Liver (tissue), 9 donors: Measurements from ENCODE around the gene PPDPF. TPM values are rescaled to one million over a fixed set of nuclear protein-coding genes. Genes with fewer than 3 reads are reported as not detected.
A peak's percentile ranks its signal among the peaks of the same experiment; 100 is the strongest.

Experiments
- DNase-seq: peaks from one replicate; pipeline ENCODE4 v3.0.0-alpha.2; 2017; ENCODE audit warnings: low spot score
- H3K27ac ChIP-seq, 2 donors: one replicate each; pipeline ENCODE4 v1.7.0; 2013; ENCODE audit warnings: inconsistent platforms in 2 of 2, low read length in 2 of 2, control low read depth in 1 of 2, low read depth in 1 of 2, mild to moderate bottlenecking in 1 of 2
- H3K27me3 ChIP-seq, 4 donors: one replicate each; pipeline versions ENCODE4 v1.6.1 to v1.7.0; 2013; ENCODE audit warnings: low read length in 3 of 4, inconsistent platforms in 1 of 4, mild to moderate bottlenecking in 1 of 4, moderate library complexity in 1 of 4; ENCODE audit not compliant: control insufficient read depth in 4 of 4, insufficient read depth in 4 of 4
- H3K36me3 ChIP-seq, 4 donors: one replicate each; pipeline versions ENCODE4 v1.6.1 to v1.7.0; 2013; ENCODE audit warnings: low read length in 3 of 4, mild to moderate bottlenecking in 3 of 4, low read depth in 1 of 4, moderate library complexity in 1 of 4; ENCODE audit not compliant: control insufficient read depth in 4 of 4, insufficient read depth in 3 of 4
- H3K4me1 ChIP-seq, 4 donors: one replicate each; pipeline versions ENCODE4 v1.6.1 to v1.7.0; 2013; ENCODE audit warnings: low read length in 3 of 4, mild to moderate bottlenecking in 3 of 4, moderate library complexity in 1 of 4; ENCODE audit not compliant: control insufficient read depth in 4 of 4, insufficient read depth in 4 of 4
- H3K4me3 ChIP-seq, 3 donors: one replicate each; pipeline versions ENCODE4 v1.6.1 to v1.7.0; 2013; ENCODE audit warnings: low read length in 3 of 3, control low read depth in 1 of 3, low read depth in 1 of 3, mild to moderate bottlenecking in 1 of 3
- H3K9ac ChIP-seq, 2 donors: one replicate each; pipeline ENCODE4 v1.7.0; 2013; ENCODE audit warnings: low read length in 2 of 2, mild to moderate bottlenecking in 2 of 2, moderate library complexity in 2 of 2, control low read depth in 1 of 2, low read depth in 1 of 2
- H3K9me3 ChIP-seq, 4 donors: one replicate each; pipeline versions ENCODE4 v1.6.1 to v1.7.0; 2013; ENCODE audit warnings: low read length in 3 of 4; ENCODE audit not compliant: control insufficient read depth in 4 of 4
- EGR1 ChIP-seq, 2 donors: IDR thresholded peaks; 2 replicates each; pipeline ENCODE4 v1.6.1; 2016 to 2018; ENCODE audit warnings: antibody characterized with exemption in 2 of 2, low read depth in 2 of 2
- FOXA1 ChIP-seq: IDR thresholded peaks from 2 replicates; pipeline ENCODE4 v1.6.1; 2016; ENCODE audit warnings: antibody characterized with exemption
- FOXA2 ChIP-seq: IDR thresholded peaks from 2 replicates; pipeline ENCODE4 v1.6.1; 2016; ENCODE audit warnings: antibody characterized with exemption
- GABPA ChIP-seq, 2 donors: IDR thresholded peaks in 1 of 2; conservative IDR thresholded peaks in 1 of 2; 2 replicates each; pipeline ENCODE4 v1.6.1; 2016; ENCODE audit warnings: antibody characterized with exemption in 2 of 2, mild to moderate bottlenecking in 1 of 2, moderate library complexity in 1 of 2
- HNF4G ChIP-seq: IDR thresholded peaks from 2 replicates; pipeline ENCODE4 v1.6.1; 2016; ENCODE audit warnings: antibody characterized with exemption
- JUND ChIP-seq, 2 donors: IDR thresholded peaks; 2 replicates each; pipeline ENCODE4 v1.6.1; 2016; ENCODE audit warnings: antibody characterized with exemption in 2 of 2
- NR2F2 ChIP-seq: IDR thresholded peaks from 2 replicates; pipeline ENCODE4 v1.6.1; 2016; ENCODE audit warnings: antibody characterized with exemption
- RAD21 ChIP-seq, 2 donors: IDR thresholded peaks; 2 replicates each; pipeline ENCODE4 v1.6.1; 2016; ENCODE audit warnings: antibody characterized with exemption in 2 of 2, mild to moderate bottlenecking in 2 of 2
- RXRA ChIP-seq, 2 donors: IDR thresholded peaks; 2 replicates each; pipeline ENCODE4 v1.6.1; 2017 to 2018; ENCODE audit warnings: antibody characterized with exemption in 2 of 2, mild to moderate bottlenecking in 1 of 2
- SP1 ChIP-seq: IDR thresholded peaks from 2 replicates; pipeline ENCODE4 v1.6.1; 2018; ENCODE audit warnings: antibody characterized with exemption, mild to moderate bottlenecking
- TAF1 ChIP-seq: conservative IDR thresholded peaks from 2 replicates; pipeline ENCODE4 v1.6.1; 2016; ENCODE audit warnings: antibody characterized with exemption, mild to moderate bottlenecking
- YY1 ChIP-seq: IDR thresholded peaks from 2 replicates; pipeline ENCODE4 v1.6.1; 2016; ENCODE audit warnings: antibody characterized with exemption, mild to moderate bottlenecking
- WGBS: extraction: QIAGEN DNeasy Blood & Tissue Kit; methylation state at CpG from one replicate; pipeline ENCODE4 v1.1.7; 2013; 5-methylcytosine and 5-hydroxymethylcytosine counted together
- polyA plus RNA-seq, 2 donors: library from polyadenylated mRNA; stranded (reverse) in 1 of 2; unstranded in 1 of 2; fragments of 200-250 nt in 1 of 2; fragments of >200 nt in 1 of 2; fragmentation: Nextera tagmentation in 1 of 2; extraction: Ambion mirVana in 1 of 2; gene quantifications; one replicate each; pipeline versions ENCODE4 v1.2.1 to v1.2.3, GENCODE V29; 2013 to 2015
- total RNA-seq, 2 donors: library from RNA; depleted of rRNA; stranded (reverse); fragments of >200 nt; gene quantifications; one replicate each; pipeline ENCODE4 v1.2.3, GENCODE V29; 2014
- TF ChIP-seq, protein P1 (sequence below): IDR thresholded peaks from 2 replicates; pipeline ENCODE4 v1.6.1; 2016; ENCODE audit warnings: antibody characterized with exemption, mild to moderate bottlenecking
- TF ChIP-seq, protein P2 (sequence below): fragments of 150-350 bp; IDR thresholded peaks from 2 replicates; pipeline ENCODE4 v1.5.1; 2017; ENCODE audit warnings: improper control_type of control experiment, low read depth, low read length; ENCODE audit not compliant: missing input control
- TF ChIP-seq, protein P3 (sequence below): IDR thresholded peaks from 2 replicates; pipeline ENCODE4 v1.6.1; 2016; ENCODE audit warnings: antibody characterized with exemption
- TF ChIP-seq, protein P4 (sequence below): IDR thresholded peaks from 2 replicates; pipeline ENCODE4 v1.6.1; 2016; ENCODE audit warnings: antibody characterized with exemption
- TF ChIP-seq, protein P5 (sequence below): IDR thresholded peaks from 2 replicates; pipeline ENCODE4 v1.6.1; 2016; ENCODE audit warnings: antibody characterized with exemption
- donor health status: healthy.
- donor health status: healthy.
- donor health status: healthy.
- donor health status: healthy.
- donor health status: healthy.

Gene PPDPF
- total and polyA plus RNA-seq, 4 donors: 8.3 to 196 (median 25.3) TPM

DNA sequence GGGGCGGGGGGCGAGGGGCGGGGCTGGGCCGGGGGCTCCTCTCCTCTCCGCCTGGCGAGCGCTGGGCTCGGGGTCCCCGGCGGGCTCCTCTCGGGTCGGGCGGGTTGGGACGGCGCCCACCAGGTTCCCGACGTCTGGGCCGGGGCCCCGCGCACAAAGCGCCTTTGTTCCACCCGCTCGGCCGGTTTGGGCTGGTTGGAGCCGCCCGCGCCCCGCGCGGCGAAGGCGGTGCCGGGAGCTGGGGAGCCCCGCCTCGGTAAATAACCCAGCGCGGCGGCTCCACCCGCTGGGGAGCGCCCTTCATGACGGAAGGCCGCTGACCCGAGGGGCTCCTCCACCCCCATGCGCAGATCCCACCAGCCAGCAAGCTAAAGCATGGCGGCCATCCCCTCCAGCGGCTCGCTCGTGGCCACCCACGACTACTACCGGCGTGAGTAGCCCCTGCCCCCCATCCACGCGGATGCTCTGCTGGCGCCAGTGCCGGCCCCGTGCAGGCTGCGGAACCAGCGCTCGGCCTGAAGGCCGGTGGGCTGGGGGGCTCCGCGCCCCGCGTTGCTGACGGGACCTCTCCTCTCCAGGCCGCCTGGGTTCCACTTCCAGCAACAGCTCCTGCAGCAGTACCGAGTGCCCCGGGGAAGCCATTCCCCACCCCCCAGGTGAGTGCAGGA, 503 bp downstream of the PPDPF start:
- Histone ChIP-seq H3K4me1 (peaks cover 2 to 19% (median 6%) of the 10 kb centered on the region in 4 donors), H3K9ac (peak overlapping the region in 1 of 2 donors; percentile 16), H3K27me3 (no peaks in the 10 kb centered on the region), H3K27ac (peak overlapping the region in 1 of 2 donors; percentile 78), H3K4me3 (peak overlapping the region; percentile 48 to 92 (median 63)), H3K9me3 (no peaks in the 10 kb centered on the region), H3K36me3 (no peaks in the 10 kb centered on the region)
- DNase-seq: peak; percentile 75
- TF ChIP-seq FOXA2 (peak; percentile 48), EGR1 (IDR thresholded peaks at IDR 0.05; ENCODE audit: low read depth in 2 of 2) (no peak)
- TF ChIP-seq, protein P1, sequence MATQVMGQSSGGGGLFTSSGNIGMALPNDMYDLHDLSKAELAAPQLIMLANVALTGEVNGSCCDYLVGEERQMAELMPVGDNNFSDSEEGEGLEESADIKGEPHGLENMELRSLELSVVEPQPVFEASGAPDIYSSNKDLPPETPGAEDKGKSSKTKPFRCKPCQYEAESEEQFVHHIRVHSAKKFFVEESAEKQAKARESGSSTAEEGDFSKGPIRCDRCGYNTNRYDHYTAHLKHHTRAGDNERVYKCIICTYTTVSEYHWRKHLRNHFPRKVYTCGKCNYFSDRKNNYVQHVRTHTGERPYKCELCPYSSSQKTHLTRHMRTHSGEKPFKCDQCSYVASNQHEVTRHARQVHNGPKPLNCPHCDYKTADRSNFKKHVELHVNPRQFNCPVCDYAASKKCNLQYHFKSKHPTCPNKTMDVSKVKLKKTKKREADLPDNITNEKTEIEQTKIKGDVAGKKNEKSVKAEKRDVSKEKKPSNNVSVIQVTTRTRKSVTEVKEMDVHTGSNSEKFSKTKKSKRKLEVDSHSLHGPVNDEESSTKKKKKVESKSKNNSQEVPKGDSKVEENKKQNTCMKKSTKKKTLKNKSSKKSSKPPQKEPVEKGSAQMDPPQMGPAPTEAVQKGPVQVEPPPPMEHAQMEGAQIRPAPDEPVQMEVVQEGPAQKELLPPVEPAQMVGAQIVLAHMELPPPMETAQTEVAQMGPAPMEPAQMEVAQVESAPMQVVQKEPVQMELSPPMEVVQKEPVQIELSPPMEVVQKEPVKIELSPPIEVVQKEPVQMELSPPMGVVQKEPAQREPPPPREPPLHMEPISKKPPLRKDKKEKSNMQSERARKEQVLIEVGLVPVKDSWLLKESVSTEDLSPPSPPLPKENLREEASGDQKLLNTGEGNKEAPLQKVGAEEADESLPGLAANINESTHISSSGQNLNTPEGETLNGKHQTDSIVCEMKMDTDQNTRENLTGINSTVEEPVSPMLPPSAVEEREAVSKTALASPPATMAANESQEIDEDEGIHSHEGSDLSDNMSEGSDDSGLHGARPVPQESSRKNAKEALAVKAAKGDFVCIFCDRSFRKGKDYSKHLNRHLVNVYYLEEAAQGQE: no peak
- WGBS: 11% methylated on average over 68 of the region's 68 CpGs

DNA sequence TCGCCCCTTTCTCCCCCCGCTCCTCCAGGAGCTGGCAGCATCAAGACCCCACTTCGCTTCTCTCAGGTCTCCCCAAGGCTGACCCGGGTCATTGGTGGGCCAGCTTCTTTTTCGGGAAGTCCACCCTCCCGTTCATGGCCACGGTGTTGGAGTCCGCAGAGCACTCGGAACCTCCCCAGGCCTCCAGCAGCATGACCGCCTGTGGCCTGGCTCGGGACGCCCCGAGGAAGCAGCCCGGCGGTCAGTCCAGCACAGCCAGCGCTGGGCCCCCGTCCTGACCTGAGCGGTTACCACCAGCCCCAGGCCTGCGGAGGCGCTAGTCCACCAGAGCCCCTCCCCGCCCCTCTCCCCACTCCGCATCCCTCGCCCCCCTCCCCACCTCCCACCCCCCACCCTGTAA, 1.0 kb downstream of the PPDPF start:
- H3K4me1 ChIP-seq: peaks cover 2 to 19% (median 6%) of the 10 kb centered on the region in 4 donors
- H3K27ac ChIP-seq: no peak overlapping the region
- TF ChIP-seq NR2F2 (no peak), YY1 (no peak), GABPA (IDR thresholded peaks at IDR 0.05 in 1 of 2, conservative IDR thresholded peaks at IDR 0.05 in 1 of 2) (no peak), SP1 (no peak), JUND (IDR thresholded peaks at IDR 0.05) (no peak), FOXA1 (no peak), FOXA2 (no peak), TAF1 (no peak), EGR1 (IDR thresholded peaks at IDR 0.05; ENCODE audit: low read depth in 2 of 2) (no peak), RXRA (IDR thresholded peaks at IDR 0.05) (no peak), RAD21 (IDR thresholded peaks at IDR 0.05) (no peak), HNF4G (no peak)
- TF ChIP-seq, protein P1: no peak
- TF ChIP-seq, protein P2, sequence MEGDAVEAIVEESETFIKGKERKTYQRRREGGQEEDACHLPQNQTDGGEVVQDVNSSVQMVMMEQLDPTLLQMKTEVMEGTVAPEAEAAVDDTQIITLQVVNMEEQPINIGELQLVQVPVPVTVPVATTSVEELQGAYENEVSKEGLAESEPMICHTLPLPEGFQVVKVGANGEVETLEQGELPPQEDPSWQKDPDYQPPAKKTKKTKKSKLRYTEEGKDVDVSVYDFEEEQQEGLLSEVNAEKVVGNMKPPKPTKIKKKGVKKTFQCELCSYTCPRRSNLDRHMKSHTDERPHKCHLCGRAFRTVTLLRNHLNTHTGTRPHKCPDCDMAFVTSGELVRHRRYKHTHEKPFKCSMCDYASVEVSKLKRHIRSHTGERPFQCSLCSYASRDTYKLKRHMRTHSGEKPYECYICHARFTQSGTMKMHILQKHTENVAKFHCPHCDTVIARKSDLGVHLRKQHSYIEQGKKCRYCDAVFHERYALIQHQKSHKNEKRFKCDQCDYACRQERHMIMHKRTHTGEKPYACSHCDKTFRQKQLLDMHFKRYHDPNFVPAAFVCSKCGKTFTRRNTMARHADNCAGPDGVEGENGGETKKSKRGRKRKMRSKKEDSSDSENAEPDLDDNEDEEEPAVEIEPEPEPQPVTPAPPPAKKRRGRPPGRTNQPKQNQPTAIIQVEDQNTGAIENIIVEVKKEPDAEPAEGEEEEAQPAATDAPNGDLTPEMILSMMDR: no peak
- TF ChIP-seq, protein P3, sequence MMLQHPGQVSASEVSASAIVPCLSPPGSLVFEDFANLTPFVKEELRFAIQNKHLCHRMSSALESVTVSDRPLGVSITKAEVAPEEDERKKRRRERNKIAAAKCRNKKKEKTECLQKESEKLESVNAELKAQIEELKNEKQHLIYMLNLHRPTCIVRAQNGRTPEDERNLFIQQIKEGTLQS: no peak
- TF ChIP-seq, protein P4, sequence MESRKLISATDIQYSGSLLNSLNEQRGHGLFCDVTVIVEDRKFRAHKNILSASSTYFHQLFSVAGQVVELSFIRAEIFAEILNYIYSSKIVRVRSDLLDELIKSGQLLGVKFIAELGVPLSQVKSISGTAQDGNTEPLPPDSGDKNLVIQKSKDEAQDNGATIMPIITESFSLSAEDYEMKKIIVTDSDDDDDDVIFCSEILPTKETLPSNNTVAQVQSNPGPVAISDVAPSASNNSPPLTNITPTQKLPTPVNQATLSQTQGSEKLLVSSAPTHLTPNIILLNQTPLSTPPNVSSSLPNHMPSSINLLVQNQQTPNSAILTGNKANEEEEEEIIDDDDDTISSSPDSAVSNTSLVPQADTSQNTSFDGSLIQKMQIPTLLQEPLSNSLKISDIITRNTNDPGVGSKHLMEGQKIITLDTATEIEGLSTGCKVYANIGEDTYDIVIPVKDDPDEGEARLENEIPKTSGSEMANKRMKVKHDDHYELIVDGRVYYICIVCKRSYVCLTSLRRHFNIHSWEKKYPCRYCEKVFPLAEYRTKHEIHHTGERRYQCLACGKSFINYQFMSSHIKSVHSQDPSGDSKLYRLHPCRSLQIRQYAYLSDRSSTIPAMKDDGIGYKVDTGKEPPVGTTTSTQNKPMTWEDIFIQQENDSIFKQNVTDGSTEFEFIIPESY: no peak
- TF ChIP-seq, protein P5, sequence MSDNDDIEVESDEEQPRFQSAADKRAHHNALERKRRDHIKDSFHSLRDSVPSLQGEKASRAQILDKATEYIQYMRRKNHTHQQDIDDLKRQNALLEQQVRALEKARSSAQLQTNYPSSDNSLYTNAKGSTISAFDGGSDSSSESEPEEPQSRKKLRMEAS: no peak
- H3K9ac ChIP-seq: no peak overlapping the region
- DNase-seq: no peak
- WGBS: 78% methylated on average over 23 of the region's 23 CpGs
- no peaks in the 10 kb centered on the region for H3K9me3 ChIP-seq
- H3K27me3 ChIP-seq: no peaks in the 10 kb centered on the region
- peak overlapping the region in 2 of 3 donors; percentile 48 to 92 for H3K4me3 ChIP-seq
- no peaks in the 10 kb centered on the region for H3K36me3 ChIP-seq
